Transverse colon (tissue), 4 donors: ENCODE results near the gene SEZ6. TPM values are rescaled to one million over a fixed set of nuclear protein-coding genes. Genes with fewer than 3 reads are reported as not detected.

Experiments used
- DNase-seq: peaks from one replicate; pipeline ENCODE4 v3.0.0-alpha.2; 2019
- H3K27ac ChIP-seq, 4 donors: fragments of 200-600 bp; sonication (generic); 2 replicates each; pipeline ENCODE4 v1.5.1; 2016 to 2018; ENCODE audit warnings: inconsistent platforms in 4 of 4
- H3K27me3 ChIP-seq: fragments of 200-600 bp; sonication (generic); 2 replicates; pipeline ENCODE4 v1.5.1; 2017; ENCODE audit warnings: inconsistent platforms
- H3K36me3 ChIP-seq, 4 donors: fragments of 200-600 bp; sonication (generic); 2 replicates each; pipeline ENCODE4 v1.5.1; 2017 to 2019; ENCODE audit warnings: inconsistent platforms in 4 of 4
- H3K4me1 ChIP-seq, 4 donors: fragments of 200-600 bp; sonication (generic); 2 replicates each; pipeline ENCODE4 v1.5.1; 2017 to 2020; ENCODE audit warnings: inconsistent platforms in 4 of 4
- H3K4me3 ChIP-seq, 4 donors: fragments of 200-600 bp; sonication (generic); 1 replicate in 1 of 4; 2 replicates in 3 of 4; pipeline versions ENCODE4 v1.5.1 to v1.6.1; 2017 to 2019; ENCODE audit warnings: inconsistent platforms in 4 of 4
- H3K9me3 ChIP-seq, 2 donors: fragments of 200-600 bp; sonication (generic); 2 replicates each; pipeline ENCODE4 v1.5.1; 2017 to 2019; ENCODE audit warnings: inconsistent platforms in 2 of 2
- EP300 ChIP-seq: sonication (generic); formaldehyde crosslinking; IDR thresholded peaks from one replicate; pipeline ENCODE4 v1.6.1; 2017; ENCODE audit warnings: antibody characterized with exemption, low read depth
- POLR2A ChIP-seq: fragments of 450-650 bp; IDR thresholded peaks from one replicate; pipeline ENCODE4 v1.6.1; 2016; ENCODE audit warnings: antibody characterized with exemption, mild to moderate bottlenecking, moderate library complexity
- POLR2AphosphoS5 ChIP-seq, 3 donors: sonication (generic); formaldehyde crosslinking; IDR thresholded peaks; one replicate each; pipeline ENCODE4 v1.6.1; 2016; ENCODE audit warnings: antibody characterized with exemption in 3 of 3
- WGBS, 2 donors: methylation state at CpG; one replicate each; pipeline ENCODE4 v1.1.5; 2018; ENCODE audit warnings: low coverage in 1 of 2; 5-methylcytosine and 5-hydroxymethylcytosine counted together
- in situ Hi-C, 4 donors: fragments of 200-750 bp; cut with MboI; loops; one replicate each; pipeline versions ENCODE4 v1.15.0 to v1.15.1; 2017; ENCODE audit warnings: low sequenced_read_pairs in 3 of 4, low pct_ligation_motif_present in 1 of 4, low pct_unique_long_range_greater_than_20kb in 1 of 4
- intact Hi-C: fragments of 100-400 bp; cut with DNase I; formaldehyde crosslinking; loops from one replicate; pipeline ENCODE4 v1.15.1; 2023; ENCODE audit warnings: low total_unique reads
- total RNA-seq, 4 donors: library from RNA; depleted of rRNA; stranded (reverse); fragments of >200 nt; gene quantifications; one replicate each; pipeline ENCODE4 v1.1.0, GENCODE V29; 2016
- TF ChIP-seq, protein P1 (sequence below), 5 experiments: fragments of 200-600 bp in 3 of 5; fragments of 450-650 bp in 2 of 5; sonication (generic) in 3 of 5; IDR thresholded peaks; 1 replicate in 2 of 5; 2 replicates in 3 of 5; pipeline ENCODE4 v1.5.1; 2016 to 2017; ENCODE audit warnings: antibody characterized with exemption in 5 of 5, inconsistent platforms in 3 of 5, mild to moderate bottlenecking in 2 of 5, moderate library complexity in 1 of 5

Gene SEZ6
- total RNA-seq, 4 donors from 2014 or later, result 0.14 TPM; not detected in 3

DNA sequence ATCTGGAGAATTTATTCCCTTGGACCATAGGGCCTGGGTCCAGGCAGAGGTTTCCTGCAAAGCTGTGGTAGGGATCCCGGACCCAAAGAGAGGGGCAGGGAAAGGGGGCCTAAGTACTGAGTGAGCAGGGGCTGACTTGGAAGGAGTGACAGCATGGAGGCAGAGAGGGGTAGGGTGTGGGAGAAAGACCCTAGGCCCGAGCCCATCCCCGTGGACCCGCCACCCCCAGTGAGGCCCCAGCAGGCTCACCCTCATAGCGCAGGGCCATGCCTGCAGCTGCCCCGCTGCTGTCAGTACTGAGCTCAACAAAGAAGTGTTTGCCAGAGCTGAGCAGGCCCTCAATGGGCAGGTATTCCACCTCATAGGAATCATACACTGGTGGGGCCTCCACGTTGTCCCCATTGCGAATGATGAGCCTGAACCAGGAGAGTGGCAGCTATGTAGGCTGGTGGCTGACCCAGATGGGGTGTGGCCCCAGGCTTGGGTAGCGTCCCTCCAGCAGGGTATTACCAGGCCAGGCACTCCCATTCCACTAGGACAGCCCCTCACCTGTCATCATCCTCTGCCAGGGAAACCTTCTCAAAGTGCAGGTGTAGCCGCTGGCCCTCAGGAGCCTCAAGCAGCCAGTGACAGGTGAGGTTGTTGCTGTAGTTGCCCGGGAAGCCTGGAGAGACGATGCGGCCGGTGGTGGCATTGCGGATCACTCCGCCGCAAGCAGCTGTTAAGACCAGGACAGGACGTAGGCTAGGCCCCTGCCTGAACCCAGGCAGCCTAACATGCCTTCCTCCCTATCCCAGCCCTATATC, 45.4 kb downstream of the SEZ6 start:
- TF ChIP-seq POLR2A (no peak), EP300 (no peak)
- Histone ChIP-seq H3K27ac (no peak overlapping the region), H3K4me3 (no peak overlapping the region), H3K36me3 (no peaks in the 10 kb centered on the region), H3K9me3 (no peaks in the 10 kb centered on the region), H3K27me3 (peaks cover 10% of the 10 kb centered on the region), H3K4me1 (no peaks in the 10 kb centered on the region)
- intact Hi-C loops (no loop called here), in situ Hi-C loops (loop anchor here in 2 of 4 donors (10.0 kb wide), 2 partner anchors 154 to 164 kb away; no protein-coding TSS in a partner anchor)
- DNase-seq, result no peak
- 60 to 94% methylated on average over 1 to 18 of the region's 18 CpGs for WGBS, 2 donors

DNA sequence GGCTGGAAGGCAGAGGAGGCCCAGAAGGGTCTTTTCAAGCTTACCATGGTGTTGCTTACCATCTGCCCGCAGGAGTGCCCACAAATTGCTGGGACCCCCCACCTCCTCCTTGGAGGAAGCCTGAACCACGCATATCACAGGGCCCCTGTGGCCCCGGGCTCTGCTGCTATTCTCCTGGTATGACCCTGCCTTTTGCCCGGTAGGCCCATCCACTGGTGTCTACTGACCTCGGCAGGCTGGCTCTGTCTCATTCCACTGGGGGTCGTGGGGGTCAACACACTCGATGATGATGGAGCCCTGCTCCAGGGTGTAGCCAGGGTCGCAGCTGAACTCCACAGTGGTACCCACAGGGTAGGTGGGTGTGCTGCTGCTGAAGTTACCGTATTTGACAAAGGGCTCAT, 46.4 kb downstream of the SEZ6 start:
- TF ChIP-seq, protein P1, sequence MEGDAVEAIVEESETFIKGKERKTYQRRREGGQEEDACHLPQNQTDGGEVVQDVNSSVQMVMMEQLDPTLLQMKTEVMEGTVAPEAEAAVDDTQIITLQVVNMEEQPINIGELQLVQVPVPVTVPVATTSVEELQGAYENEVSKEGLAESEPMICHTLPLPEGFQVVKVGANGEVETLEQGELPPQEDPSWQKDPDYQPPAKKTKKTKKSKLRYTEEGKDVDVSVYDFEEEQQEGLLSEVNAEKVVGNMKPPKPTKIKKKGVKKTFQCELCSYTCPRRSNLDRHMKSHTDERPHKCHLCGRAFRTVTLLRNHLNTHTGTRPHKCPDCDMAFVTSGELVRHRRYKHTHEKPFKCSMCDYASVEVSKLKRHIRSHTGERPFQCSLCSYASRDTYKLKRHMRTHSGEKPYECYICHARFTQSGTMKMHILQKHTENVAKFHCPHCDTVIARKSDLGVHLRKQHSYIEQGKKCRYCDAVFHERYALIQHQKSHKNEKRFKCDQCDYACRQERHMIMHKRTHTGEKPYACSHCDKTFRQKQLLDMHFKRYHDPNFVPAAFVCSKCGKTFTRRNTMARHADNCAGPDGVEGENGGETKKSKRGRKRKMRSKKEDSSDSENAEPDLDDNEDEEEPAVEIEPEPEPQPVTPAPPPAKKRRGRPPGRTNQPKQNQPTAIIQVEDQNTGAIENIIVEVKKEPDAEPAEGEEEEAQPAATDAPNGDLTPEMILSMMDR (IDR thresholded peaks at IDR 0.05), result no peak
- no peak for TF ChIP-seq EP300
- no peak for TF ChIP-seq POLR2A
- no peak for TF ChIP-seq POLR2AphosphoS5 (IDR thresholded peaks at IDR 0.05)
- DNase-seq, result no peak
- no peaks in the 10 kb centered on the region for H3K36me3 ChIP-seq
- in situ Hi-C loops (no loop called here), intact Hi-C loops (loop anchor here (10.0 kb wide), 1 partner anchor 235 kb away; the partner anchor contains the start of genes NEK8 and TLCD1)
- H3K27me3 ChIP-seq, result peaks cover 6% of the 10 kb centered on the region
- 84% methylated on average over 9 of the region's 9 CpGs; no CpG with 5 or more reads in 1 of the 2 donors for WGBS, 2 donors
- no peak overlapping the region for H3K27ac ChIP-seq
- H3K4me1 ChIP-seq, result no peaks in the 10 kb centered on the region
- no peak overlapping the region for H3K4me3 ChIP-seq
- no peaks in the 10 kb centered on the region for H3K9me3 ChIP-seq

DNA sequence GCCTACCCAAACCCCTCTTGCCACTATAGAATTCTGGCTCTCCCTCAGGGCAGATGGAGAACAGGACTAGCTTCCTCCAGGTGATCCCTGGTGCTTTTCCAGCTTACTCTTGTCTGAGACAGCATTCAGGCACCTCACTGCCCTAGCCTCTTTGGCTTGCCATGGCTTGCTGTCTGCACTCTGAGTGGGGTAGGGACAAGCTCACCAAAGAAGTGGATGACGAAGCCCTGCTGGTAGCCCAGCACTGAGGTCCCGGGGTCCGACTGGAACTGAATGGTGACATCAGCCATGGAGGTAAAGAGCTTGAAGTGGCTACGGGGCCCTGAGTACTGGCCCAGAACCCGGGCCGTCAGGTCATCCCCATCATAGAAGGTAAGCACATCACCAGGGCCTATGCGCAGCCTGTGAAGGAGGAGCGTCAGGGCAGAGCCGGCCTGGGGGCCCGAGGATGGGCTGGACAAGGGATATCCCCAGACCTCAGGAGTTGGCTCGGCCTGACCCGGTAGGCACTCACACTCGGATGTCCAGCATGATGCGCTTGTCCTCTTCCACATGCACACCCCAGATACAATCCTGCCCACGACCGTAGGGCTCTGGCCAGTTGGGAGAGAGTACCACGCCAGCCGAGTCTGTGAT, 46.9 kb downstream of the SEZ6 start:
- H3K27ac ChIP-seq, result no peak overlapping the region
- intact Hi-C loops, result loop anchor here (10.0 kb wide), 1 partner anchor 234 kb away; the partner anchor contains the start of genes NEK8 and TLCD1
- WGBS, 2 donors, result 91% methylated on average over 9 of the region's 18 CpGs; no CpG with 5 or more reads in 1 of the 2 donors

DNA sequence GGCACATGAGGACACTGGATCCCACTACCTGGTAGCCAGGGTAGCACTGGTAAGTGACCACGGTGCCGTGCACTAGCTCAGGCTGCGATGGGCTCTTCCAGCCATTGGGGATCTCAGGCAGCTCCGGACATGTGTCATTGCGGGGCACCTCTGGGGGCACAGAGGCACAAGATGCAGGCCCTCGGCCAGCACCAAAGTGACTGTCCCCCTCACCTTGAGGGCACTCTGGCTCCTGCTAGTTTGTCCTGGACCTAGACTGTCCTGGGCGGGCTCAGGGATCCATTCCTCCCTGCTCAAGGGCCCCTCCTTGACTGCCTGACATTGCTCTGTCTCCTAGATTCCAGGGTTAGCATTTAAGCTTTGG, 47.9 kb downstream of the SEZ6 start:
- Histone ChIP-seq H3K27ac (no peak overlapping the region), H3K36me3 (no peaks in the 10 kb centered on the region), H3K4me1 (peaks cover 0 to 4% (median under 1%) of the 10 kb centered on the region in 4 donors), H3K9me3 (no peaks in the 10 kb centered on the region), H3K4me3 (no peak overlapping the region), H3K27me3 (no peaks in the 10 kb centered on the region)
- intact Hi-C loops (loop anchor here (10.0 kb wide), 1 partner anchor 233 kb away; the partner anchor contains the start of genes NEK8 and TLCD1), in situ Hi-C loops (no loop called here)
- DNase-seq, result no peak
- no peak for TF ChIP-seq EP300
- no peak for TF ChIP-seq POLR2A
- no peak for TF ChIP-seq POLR2AphosphoS5 (IDR thresholded peaks at IDR 0.05)
- TF ChIP-seq, protein P1 (IDR thresholded peaks at IDR 0.05), result no peak
- WGBS, 2 donors, result 93% methylated on average over 5 of the region's 7 CpGs; no CpG with 5 or more reads in 1 of the 2 donors

More for the DNA sequence above, 46.9 kb downstream of the SEZ6 start:
- no peaks in the 10 kb centered on the region for H3K4me1 ChIP-seq
- H3K4me3 ChIP-seq, result no peak overlapping the region
- no peaks in the 10 kb centered on the region for H3K9me3 ChIP-seq
- peaks cover 2% of the 10 kb centered on the region for H3K27me3 ChIP-seq
- TF ChIP-seq, protein P1 (IDR thresholded peaks at IDR 0.05), result no peak
- TF ChIP-seq POLR2A, result no peak
- TF ChIP-seq POLR2AphosphoS5 (IDR thresholded peaks at IDR 0.05), result no peak
- TF ChIP-seq EP300, result no peak
- no peaks in the 10 kb centered on the region for H3K36me3 ChIP-seq
- in situ Hi-C loops, result no loop called here
- no peak for DNase-seq
